Esophagus squamous epithelium (tissue), 5 donors: ENCODE measurements around the gene CCBE1. TPM values are rescaled to one million over a fixed set of nuclear protein-coding genes. Genes with fewer than 3 reads are reported as not detected.

Experiments used
- DNase-seq: peaks from one replicate; lab custom pipeline; 2025; lab: John Stamatoyannopoulos, UW
- H3K27ac ChIP-seq, 4 donors: fragments of 200-600 bp; sonication (generic); one replicate each; pipeline ENCODE4 v1.5.1; 2016 to 2019; ENCODE audit warnings: mild to moderate bottlenecking in 1 of 4
- H3K27me3 ChIP-seq, 4 donors: fragments of 200-600 bp; sonication (generic); 1 replicate in 3 of 4; 2 replicates in 1 of 4; pipeline versions ENCODE4 v1.5.1 to v1.6.0; 2017 to 2021; ENCODE audit warnings: antibody characterized with exemption in 1 of 4
- H3K36me3 ChIP-seq, 3 donors: fragments of 200-600 bp; sonication (generic); one replicate each; pipeline ENCODE4 v1.5.1; 2016 to 2019
- H3K4me1 ChIP-seq, 3 donors: fragments of 200-600 bp; sonication (generic); one replicate each; pipeline ENCODE4 v1.5.1; 2017 to 2019
- H3K4me3 ChIP-seq, 4 donors: fragments of 200-600 bp; sonication (generic); 1 replicate in 3 of 4; 2 replicates in 1 of 4; pipeline ENCODE4 v1.5.1; 2016 to 2019; ENCODE audit warnings: mild to moderate bottlenecking in 2 of 4, moderate library complexity in 1 of 4
- H3K9me3 ChIP-seq, 3 donors: fragments of 200-600 bp; sonication (generic); one replicate each; pipeline ENCODE4 v1.5.1; 2016 to 2019
- CTCF ChIP-seq, 6 experiments: fragments of 450-650 bp in 4 of 6; fragments of 200-600 bp in 2 of 6; sonication (generic) in 2 of 6; IDR thresholded peaks; one replicate each; pipeline ENCODE4 v1.5.1; 2016 to 2019; ENCODE audit warnings: antibody characterized with exemption in 6 of 6, mild to moderate bottlenecking in 4 of 6, moderate library complexity in 4 of 6
- POLR2A ChIP-seq, 4 donors: fragments of 450-650 bp; IDR thresholded peaks; one replicate each; pipeline ENCODE4 v1.6.1; 2017; ENCODE audit warnings: antibody characterized with exemption in 4 of 4, mild to moderate bottlenecking in 4 of 4, moderate library complexity in 3 of 4
- WGBS, 2 donors: methylation state at CpG; one replicate each; pipeline ENCODE4 v1.1.5; 2018; 5-methylcytosine and 5-hydroxymethylcytosine counted together
- intact Hi-C: fragments of 100-400 bp; cut with DNase I; formaldehyde crosslinking; loops from one replicate; pipeline ENCODE4 v1.15.0; 2022
- total RNA-seq, 4 donors: library from RNA; depleted of rRNA; stranded (reverse); fragments of >200 nt; gene quantifications; one replicate each; pipeline ENCODE4 v1.1.0, GENCODE V29; 2016
- donor health status: DM: yes; HTN: yes; CAD: no.

The CCBE1 gene
- total RNA-seq, 4 donors from 2014 or later, result 0.34 to 4.6 (median 1.3) TPM

GRCh38 chr18:59461171-59461570 is 236.1 kb downstream of the CCBE1 start:
- no peak overlapping the region for H3K27ac ChIP-seq
- DNase-seq, result no peak
- H3K4me3 ChIP-seq, result no peak overlapping the region
- H3K4me1 ChIP-seq, result peaks cover 0 to 6% (median 5%) of the 10 kb centered on the region in 3 donors
- TF ChIP-seq CTCF (IDR thresholded peaks at IDR 0.05) (no peak), POLR2A (IDR thresholded peaks at IDR 0.05) (no peak)
- no peaks in the 10 kb centered on the region for H3K9me3 ChIP-seq
- WGBS, 2 donors, result 45 to 60% methylated on average over 3 of the region's 3 CpGs
- intact Hi-C loops, result loop anchor here (10.0 kb wide), 1 partner anchor 234 kb away; the partner anchor contains the start of gene CCBE1
- no peaks in the 10 kb centered on the region for H3K36me3 ChIP-seq
- H3K27me3 ChIP-seq, result peaks cover 0 to 15% (median 0%) of the 10 kb centered on the region in 4 donors

- Histone ChIP-seq H3K27ac (no peak overlapping the region), H3K4me3 (no peak overlapping the region), H3K36me3 (no peaks in the 10 kb centered on the region), H3K4me1 (peaks cover 0 to 6% (median 5%) of the 10 kb centered on the region in 3 donors), H3K27me3 (peaks cover 0 to 14% (median 0%) of the 10 kb centered on the region in 4 donors), H3K9me3 (no peaks in the 10 kb centered on the region)
- DNase-seq, result no peak
- intact Hi-C loops, result loop anchor here (10.0 kb wide), 1 partner anchor 235 kb away; the partner anchor contains the start of gene CCBE1
- 64 to 85% methylated on average over 1 of the region's 1 CpG for WGBS, 2 donors
- TF ChIP-seq POLR2A (IDR thresholded peaks at IDR 0.05) (no peak), CTCF (IDR thresholded peaks at IDR 0.05) (no peak)
These were observed 237.2 kb downstream of the CCBE1 start for GRCh38 chr18:59460072-59460420.

GRCh38 chr18:59459369-59460071 is 237.7 kb downstream of the CCBE1 start:
- Histone ChIP-seq H3K27me3 (peaks cover 0 to 11% (median 0%) of the 10 kb centered on the region in 4 donors), H3K9me3 (no peaks in the 10 kb centered on the region), H3K27ac (no peak overlapping the region), H3K4me1 (peaks cover 0 to 6% (median 5%) of the 10 kb centered on the region in 3 donors), H3K36me3 (no peaks in the 10 kb centered on the region), H3K4me3 (no peak overlapping the region)
- intact Hi-C loops, result loop anchor here (5.0 to 10.0 kb wide), 2 partner anchors 235 to 363 kb away; partner anchors contain the start of gene CCBE1
- 21 to 25% methylated on average over 8 of the region's 8 CpGs for WGBS, 2 donors
- peak; percentile 16 to 73 (median 52) for TF ChIP-seq CTCF (IDR thresholded peaks at IDR 0.05)
- TF ChIP-seq POLR2A (IDR thresholded peaks at IDR 0.05), result no peak
- no peak for DNase-seq

GRCh38 chr18:59458575-59458974 is 238.6 kb downstream of the CCBE1 start:
- H3K9me3 ChIP-seq, result no peaks in the 10 kb centered on the region
- intact Hi-C loops, result loop anchor here (5.0 kb wide), 1 partner anchor 364 kb away; no protein-coding TSS in a partner anchor
- H3K27ac ChIP-seq, result no peak overlapping the region

More at GRCh38 chr18:59458575-59458974, 238.6 kb downstream of the CCBE1 start:
- TF ChIP-seq CTCF (IDR thresholded peaks at IDR 0.05) (no peak), POLR2A (IDR thresholded peaks at IDR 0.05) (no peak)
- 56 to 72% methylated on average over 8 of the region's 8 CpGs for WGBS, 2 donors
- Histone ChIP-seq H3K4me3 (no peak overlapping the region), H3K4me1 (peaks cover 0 to 6% (median 5%) of the 10 kb centered on the region in 3 donors), H3K27me3 (peaks cover 0 to 15% (median 0%) of the 10 kb centered on the region in 4 donors), H3K36me3 (no peaks in the 10 kb centered on the region)
- no peak for DNase-seq
